RWPE1 (cell line): ENCODE results near the gene E2F2.

ENCODE experiments used
- CTCF ChIA-PET: fragments of 350-600 bp; sonication (Branson Sonifier 250); formaldehyde crosslinking; extraction: SDS; loops from one replicate; lab custom pipeline; 2021; lab: Yijun Ruan, JAX
- POLR2A ChIA-PET: fragments of 400-600 bp; formaldehyde crosslinking; extraction: SDS; loops from one replicate; lab custom pipeline; 2020; ENCODE audit warnings: antibody characterized with exemption; ENCODE audit not compliant: low non-redundant PET; lab: Yijun Ruan, JAX
- DNase-seq: peaks from one replicate; pipeline ENCODE4 v3.0.0; 2012; ENCODE audit warnings: low spot score
- H3K27ac ChIP-seq: fragments of 450-650 bp; 2 replicates; pipeline ENCODE4 v1.5.1; 2017
- CTCF ChIP-seq: fragments of 450-650 bp; conservative IDR thresholded peaks from 2 replicates; pipeline ENCODE4 v1.5.1; 2017; ENCODE audit warnings: low read depth, mild to moderate bottlenecking

The E2F2 gene

DNA sequence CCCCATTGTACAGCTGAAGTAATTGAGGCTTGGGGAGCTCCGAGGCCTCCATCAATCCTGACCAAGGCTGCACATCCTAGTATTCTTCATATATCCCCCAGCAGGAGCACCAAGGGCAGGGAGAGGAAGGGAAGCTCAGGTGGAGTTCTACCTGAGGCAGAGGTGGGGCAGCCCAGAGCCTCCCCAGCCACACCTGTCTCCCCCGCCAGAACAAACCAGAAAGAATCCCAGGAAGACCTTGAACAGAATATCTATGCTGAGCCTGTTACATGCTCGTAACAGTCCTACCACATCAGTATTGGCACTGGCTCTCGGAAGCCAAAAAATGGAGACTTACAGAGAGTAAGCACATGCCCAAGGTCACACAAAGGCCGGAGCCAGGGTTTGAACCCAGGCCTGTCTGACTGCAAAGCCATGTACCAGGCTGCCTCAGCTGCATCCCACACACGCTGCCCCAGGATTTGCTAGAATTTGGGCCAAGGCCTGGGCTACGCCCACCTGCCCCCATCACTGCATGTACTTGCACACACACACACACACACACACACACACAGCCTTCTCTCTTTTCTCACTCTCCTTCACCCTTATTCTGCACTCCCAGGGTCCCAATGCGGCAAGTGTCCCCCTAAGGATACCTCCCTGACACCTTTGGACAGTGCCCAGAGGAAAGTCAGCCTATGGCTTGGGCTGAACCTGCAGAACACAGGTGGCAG lies 4.5 kb downstream of the E2F2 start:
- TF ChIP-seq CTCF, result no peak
- ChIA-PET CTCF (interaction anchor here (0.6 kb wide), 1 partner anchor 401 kb away, joined by 4 read pairs; no protein-coding TSS in a partner anchor), POLR2A (interaction anchor here (0.6 kb wide), 1 partner anchor 1222 kb away, joined by 7 read pairs; no protein-coding TSS in a partner anchor)
- no peak overlapping the region for H3K27ac ChIP-seq
- DNase-seq, result no peak

GRCh38 chr1:23525558-23526250 lies 5.3 kb downstream of the E2F2 start:
- ChIA-PET POLR2A (no interaction called here), CTCF (interaction anchor here (0.5 to 1.8 kb wide), 2 partner anchors 28 to 109 kb away, joined by 5 to 9 read pairs; no protein-coding TSS in a partner anchor)
- TF ChIP-seq CTCF, result no peak
- peak overlapping the region; percentile 58 for H3K27ac ChIP-seq
- DNase-seq, result no peak

- peak overlapping the region; percentile 58 for H3K27ac ChIP-seq
- TF ChIP-seq CTCF, result no peak
- ChIA-PET CTCF (interaction anchor here (1.8 kb wide), 1 partner anchor 28 kb away, joined by 9 read pairs; no protein-coding TSS in a partner anchor), POLR2A (no interaction called here)
- no peak for DNase-seq
Measured at GRCh38 chr1:23524716-23525401, 6.2 kb downstream of the E2F2 start.

DNA sequence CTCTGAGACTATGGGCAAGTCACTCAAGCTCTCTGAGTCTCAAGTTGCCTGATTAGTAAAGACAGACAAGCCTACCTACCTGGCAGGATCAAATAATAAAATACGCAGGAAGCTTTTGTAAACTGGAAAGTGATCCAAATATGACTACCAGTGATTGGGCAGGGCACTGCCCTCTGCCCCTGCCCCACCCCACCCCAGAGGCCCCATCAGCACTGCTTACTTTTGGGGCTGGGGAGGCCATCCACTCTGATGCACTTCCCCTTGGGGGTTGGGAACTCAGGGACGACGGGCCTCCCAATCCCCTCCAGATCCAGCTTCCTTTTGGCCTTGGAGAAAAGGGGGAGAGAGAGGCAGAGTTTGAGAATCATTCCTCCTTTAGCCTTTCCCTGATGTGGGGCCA lies 6.9 kb downstream of the E2F2 start:
- TF ChIP-seq CTCF, result no peak
- CTCF ChIA-PET, result interaction anchor here (0.7 to 1.8 kb wide), 2 partner anchors 27 to 127 kb away, joined by 3 to 9 read pairs; no protein-coding TSS in a partner anchor
- POLR2A ChIA-PET, result no interaction called here
- H3K27ac ChIP-seq, result peak overlapping the region; percentile 58
- DNase-seq, result no peak

- CTCF ChIA-PET, result interaction anchor here (0.6 to 0.7 kb wide), 2 partner anchors 9 to 25 kb away, joined by 3 to 5 read pairs; no protein-coding TSS in a partner anchor
- no peak overlapping the region for H3K27ac ChIP-seq
- POLR2A ChIA-PET, result no interaction called here
- no peak for DNase-seq
- no peak for TF ChIP-seq CTCF
Measured at GRCh38 chr1:23522244-23522982, 8.6 kb downstream of the E2F2 start.
